GM10266 (cell line): ENCODE data around the gene SDS.

Experiments used
- DNase-seq: peaks from one replicate; pipeline ENCODE4 v3.0.0; 2012; ENCODE audit errors: extremely low spot score
- TF ChIP-seq, protein P1 (sequence below): IDR thresholded peaks from 2 replicates; pipeline ENCODE4 v1.5.1; 2012; ENCODE audit warnings: mild to moderate bottlenecking, low read depth; ENCODE audit not compliant: control insufficient read depth, insufficient read depth; ENCODE audit errors: missing control alignments

Gene SDS

DNA sequence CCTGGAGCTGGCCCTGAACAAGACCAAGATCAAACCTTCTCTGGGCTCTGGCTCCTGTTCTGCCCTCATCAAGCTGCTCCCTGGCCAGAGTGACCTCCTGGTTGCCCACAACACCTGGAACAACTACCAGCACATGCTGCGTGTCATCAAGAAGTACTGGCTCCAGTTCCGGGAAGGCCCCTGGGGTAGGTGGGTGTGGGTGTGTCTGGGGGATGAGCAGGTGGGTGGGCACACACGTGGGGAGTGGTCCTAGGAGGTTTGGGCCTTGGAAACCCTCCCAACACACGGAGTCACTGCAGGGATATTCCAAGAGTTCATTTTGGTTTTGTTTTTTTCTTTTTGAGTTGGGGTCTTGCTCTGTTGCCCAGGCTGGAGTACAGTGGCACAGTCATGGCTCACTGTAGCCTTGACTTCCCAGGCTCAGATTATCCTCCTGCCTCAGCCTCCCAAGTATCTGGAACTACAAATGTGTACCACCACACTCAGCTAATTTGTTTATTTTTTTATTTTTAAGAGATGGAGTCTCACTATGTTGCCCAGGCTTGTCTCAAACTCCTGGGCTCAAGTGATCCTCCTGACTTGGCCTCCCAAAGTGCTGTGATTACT is 28.8 kb downstream of the SDS start:
- DNase-seq: no peak
- TF ChIP-seq, protein P1, sequence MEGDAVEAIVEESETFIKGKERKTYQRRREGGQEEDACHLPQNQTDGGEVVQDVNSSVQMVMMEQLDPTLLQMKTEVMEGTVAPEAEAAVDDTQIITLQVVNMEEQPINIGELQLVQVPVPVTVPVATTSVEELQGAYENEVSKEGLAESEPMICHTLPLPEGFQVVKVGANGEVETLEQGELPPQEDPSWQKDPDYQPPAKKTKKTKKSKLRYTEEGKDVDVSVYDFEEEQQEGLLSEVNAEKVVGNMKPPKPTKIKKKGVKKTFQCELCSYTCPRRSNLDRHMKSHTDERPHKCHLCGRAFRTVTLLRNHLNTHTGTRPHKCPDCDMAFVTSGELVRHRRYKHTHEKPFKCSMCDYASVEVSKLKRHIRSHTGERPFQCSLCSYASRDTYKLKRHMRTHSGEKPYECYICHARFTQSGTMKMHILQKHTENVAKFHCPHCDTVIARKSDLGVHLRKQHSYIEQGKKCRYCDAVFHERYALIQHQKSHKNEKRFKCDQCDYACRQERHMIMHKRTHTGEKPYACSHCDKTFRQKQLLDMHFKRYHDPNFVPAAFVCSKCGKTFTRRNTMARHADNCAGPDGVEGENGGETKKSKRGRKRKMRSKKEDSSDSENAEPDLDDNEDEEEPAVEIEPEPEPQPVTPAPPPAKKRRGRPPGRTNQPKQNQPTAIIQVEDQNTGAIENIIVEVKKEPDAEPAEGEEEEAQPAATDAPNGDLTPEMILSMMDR: no peak

DNA sequence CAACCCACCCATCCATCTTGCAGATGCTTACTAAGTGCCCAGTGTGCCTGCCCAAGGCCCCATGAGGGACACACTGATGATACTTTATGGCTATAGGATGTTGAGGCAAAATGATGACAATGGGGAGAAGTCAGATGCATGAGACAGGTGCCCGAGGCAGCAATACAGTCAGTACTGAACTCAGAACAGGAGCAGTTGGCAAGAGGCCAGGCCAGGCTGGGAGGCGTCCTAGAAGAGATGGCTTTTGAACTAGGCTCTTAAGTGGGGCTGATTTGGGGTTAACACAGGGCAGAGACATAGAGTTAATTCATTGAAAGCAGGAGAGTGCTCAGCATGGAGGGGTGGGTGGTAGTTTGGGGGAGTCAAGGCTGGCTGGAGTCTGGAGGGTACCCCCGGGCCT is 29.7 kb downstream of the SDS start:
- DNase-seq: no peak
- TF ChIP-seq, protein P1: no peak

DNA sequence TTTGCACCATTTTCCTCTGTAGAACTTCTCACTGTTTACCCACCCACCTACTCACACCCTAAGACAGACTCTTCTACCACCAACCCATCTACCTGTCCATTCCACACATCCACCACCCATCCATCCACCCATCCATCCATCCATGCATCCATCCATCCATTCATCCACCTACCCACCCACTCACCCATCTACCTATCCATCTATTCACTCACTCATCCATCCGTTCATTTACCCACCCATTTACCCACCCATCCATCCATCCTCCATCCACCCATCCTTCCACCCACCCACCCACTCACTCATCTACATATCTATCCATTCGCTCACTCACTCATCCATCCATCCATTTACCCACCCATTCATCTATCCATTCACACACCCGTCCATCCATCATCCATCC is 30.2 kb downstream of the SDS start:
- no peak for DNase-seq
- TF ChIP-seq, protein P1: no peak

DNA sequence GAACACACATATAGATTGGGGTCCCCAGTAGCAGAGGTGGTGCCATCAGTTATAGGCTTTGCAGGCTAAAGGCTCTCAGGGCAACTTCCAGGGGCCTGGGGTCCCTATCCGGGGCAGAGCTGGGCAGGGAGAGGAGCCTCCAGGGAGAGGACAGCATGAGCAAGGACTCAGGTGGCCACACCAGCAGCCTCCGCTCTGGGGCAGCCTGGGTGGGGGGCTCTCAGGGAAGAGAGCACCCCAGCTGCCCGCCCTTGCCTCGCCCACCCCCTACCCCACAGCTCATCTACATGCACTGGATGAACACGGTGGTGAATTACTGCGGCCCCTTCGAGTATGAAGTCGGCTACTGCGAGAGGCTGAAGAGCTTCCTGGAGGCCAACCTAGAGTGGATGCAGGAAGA is 31.3 kb downstream of the SDS start:
- DNase-seq: no peak
- TF ChIP-seq, protein P1: no peak

GRCh38 chr12:113371808-113372207 is 31.9 kb downstream of the SDS start:
- DNase-seq: no peak
- TF ChIP-seq, protein P1: no peak

DNA sequence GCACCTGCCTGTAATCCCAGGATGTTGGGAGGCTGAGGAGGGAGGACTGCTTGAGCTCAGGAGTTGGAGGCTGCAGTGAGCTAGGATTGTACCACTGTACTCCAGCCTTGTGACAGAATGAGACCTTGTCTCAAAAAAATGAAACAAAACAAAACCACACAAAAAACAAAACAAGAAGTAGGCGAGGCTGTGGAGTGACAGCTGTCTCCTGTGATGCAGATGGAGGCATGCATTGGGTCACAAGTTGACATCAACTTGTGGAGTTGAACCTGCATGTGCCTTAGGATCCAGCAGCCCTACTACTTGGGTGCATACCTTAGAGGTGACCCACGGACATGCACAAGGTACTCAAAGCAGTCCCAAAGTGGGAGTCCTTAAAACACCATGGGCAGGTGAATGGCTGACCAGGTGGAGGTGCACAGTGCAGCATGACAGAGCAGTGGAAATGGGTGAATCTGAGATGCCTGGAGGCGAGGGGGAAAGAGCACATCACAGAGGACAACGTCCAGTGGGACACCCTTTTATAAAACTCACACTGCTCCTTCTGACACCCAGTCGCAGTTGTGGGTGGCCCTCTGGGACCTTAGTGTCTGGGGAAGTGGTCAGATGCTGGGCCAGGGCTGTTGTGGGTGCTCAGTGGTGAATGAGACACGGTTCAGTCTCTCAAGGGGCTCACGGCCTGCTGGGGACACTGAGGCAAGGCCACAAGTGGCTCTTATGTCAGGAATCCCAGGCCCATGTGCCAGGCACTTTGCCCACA is 32.6 kb downstream of the SDS start:
- TF ChIP-seq, protein P1: no peak
- DNase-seq: no peak

DNA sequence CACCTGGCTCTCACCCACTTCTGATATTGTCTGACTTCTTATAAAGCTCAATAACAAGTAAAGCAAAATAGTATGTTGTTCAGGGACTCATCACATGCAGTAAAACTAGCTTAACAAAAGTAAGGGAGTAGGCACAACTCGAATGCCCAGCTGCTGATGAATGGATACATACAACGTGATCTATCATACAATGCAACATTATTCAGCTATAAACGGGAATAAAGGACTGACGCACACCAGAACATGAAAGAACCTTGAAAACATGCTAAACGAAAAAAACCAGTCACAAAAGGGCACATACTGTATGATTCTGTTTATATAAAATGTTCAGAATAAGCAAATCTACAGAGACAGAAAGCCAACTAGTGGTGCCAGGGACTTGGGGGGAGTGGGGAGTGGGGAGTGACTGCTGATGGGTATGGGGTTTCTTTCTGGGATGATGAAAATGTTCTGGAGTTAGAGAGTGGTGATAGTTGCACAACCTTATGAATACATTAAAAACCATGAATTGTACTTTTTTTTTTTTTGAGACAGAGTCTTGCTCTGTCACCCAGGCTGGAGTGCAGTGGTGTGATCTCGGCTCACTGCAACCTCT is 34.2 kb downstream of the SDS start:
- DNase-seq: no peak
- TF ChIP-seq, protein P1: no peak
